Fibroblast of pulmonary artery (primary cell): ENCODE measurements around the gene CEACAM1.

Experiments
- DNase-seq: peaks from one replicate; pipeline ENCODE4 v3.0.0-alpha.2; 2010; ENCODE audit warnings: low read depth
- H3K4me3 ChIP-seq: replicated peaks from 2 replicates; pipeline ENCODE4 v1.5.1; 2011; ENCODE audit warnings: low read depth, mild to moderate bottlenecking, control low read depth, low read length, moderate library complexity
- CTCF ChIP-seq: IDR thresholded peaks from 2 replicates; pipeline ENCODE4 v1.5.1; 2011; ENCODE audit warnings: mild to moderate bottlenecking, control low read depth, low read length, inconsistent platforms; ENCODE audit errors: missing control alignments

The CEACAM1 gene

GRCh38 chr19:42497492-42498168 lies 30.7 kb downstream of the CEACAM1 start:
- no peak overlapping the region for H3K4me3 ChIP-seq
- no peak for DNase-seq
- no peak for TF ChIP-seq CTCF

- no peak for TF ChIP-seq CTCF
- DNase-seq, result no peak
- no peak overlapping the region for H3K4me3 ChIP-seq
Measured at GRCh38 chr19:42496460-42497133, 31.7 kb downstream of the CEACAM1 start.

- no peak for DNase-seq
- H3K4me3 ChIP-seq, result no peak overlapping the region
- TF ChIP-seq CTCF, result no peak
Measured at GRCh38 chr19:42495663-42496062, 32.6 kb downstream of the CEACAM1 start.

- TF ChIP-seq CTCF, result no peak
- H3K4me3 ChIP-seq, result no peak overlapping the region
- no peak for DNase-seq
Measured at GRCh38 chr19:42494321-42494720, 34.0 kb downstream of the CEACAM1 start.

GRCh38 chr19:42488783-42489521 lies 39.3 kb downstream of the CEACAM1 start:
- DNase-seq, result no peak
- no peak for TF ChIP-seq CTCF
- H3K4me3 ChIP-seq, result no peak overlapping the region

GRCh38 chr19:42487798-42488178 lies 40.5 kb downstream of the CEACAM1 start:
- H3K4me3 ChIP-seq, result no peak overlapping the region
- TF ChIP-seq CTCF, result no peak
- DNase-seq, result no peak
